Measurements from ENCODE around the gene KREMEN1. TPM values are rescaled to one million over a fixed set of nuclear protein-coding genes. Genes with fewer than 3 reads are reported as not detected.

The KREMEN1 gene
- polyA plus RNA-seq, 1 of the 3 experiments (the other 2 are of a cell fraction), result 10.0 TPM

- H3K9me2 ChIP-seq, result no peaks in the 10 kb centered on the region
- no peaks in the 10 kb centered on the region for H3F3A ChIP-seq (replicated peaks; ENCODE audit: insufficient read depth)
- no peak overlapping the region for H3K9ac ChIP-seq
- no peaks in the 10 kb centered on the region for H3K9me3 ChIP-seq
- no peak overlapping the region for H3K4me3 ChIP-seq (ENCODE audit: low read depth in 2 of 2, low read length in 1 of 2)
- DNase-seq, result no peak
- H3K27ac ChIP-seq (ENCODE audit: low read depth in 2 of 2, low read length in 1 of 2), result no peak overlapping the region
- CTCF ChIA-PET, result interaction anchor here (1.3 kb wide), 1 partner anchor 97 kb away, joined by 4 read pairs; no protein-coding TSS in a partner anchor
- H2AFZ ChIP-seq (ENCODE audit: low read depth), result no peak overlapping the region
- no peak overlapping the region for H3K4me2 ChIP-seq
- WGBS (ENCODE audit: low lambda C conversion rate), result 90% methylated on average over 10 of the region's 10 CpGs
- no peaks in the 10 kb centered on the region for H4K20me1 ChIP-seq (ENCODE audit: insufficient read depth)
- TF ChIP-seq FOSL2 (IDR thresholded peaks at IDR 0.05; ENCODE audit: borderline replicate concordance, low read depth), result no peak
- no peak for TF ChIP-seq RXRA (IDR thresholded peaks at IDR 0.05; ENCODE audit: borderline replicate concordance, low read depth)
- no peak for TF ChIP-seq EZH2phosphoT487 (IDR thresholded peaks at IDR 0.05; ENCODE audit: borderline replicate concordance, low read depth)
- TF ChIP-seq YY1 (IDR thresholded peaks at IDR 0.05; ENCODE audit: low read depth), result no peak
- TF ChIP-seq SMC3 (IDR thresholded peaks at IDR 0.05; ENCODE audit: low read depth, low read length), result no peak
- no peak for TF ChIP-seq EP300 (IDR thresholded peaks at IDR 0.05; ENCODE audit: borderline replicate concordance in 1 of 2, low read depth in 1 of 2, low read length in 1 of 2)
- no peak for TF ChIP-seq CTCF (IDR thresholded peaks at IDR 0.05)
- TF ChIP-seq POLR2AphosphoS5 (IDR thresholded peaks at IDR 0.05; ENCODE audit: low read depth, low read length), result no peak
- H3K4me1 ChIP-seq (ENCODE audit: control insufficient read depth in 1 of 2, insufficient read depth in 2 of 2, low read depth in 1 of 2, low read length in 1 of 2), result peaks cover 0 to 4% of the 10 kb centered on the region in 2 experiments; a peak in 2 of 4 replicates
- POLR2A ChIA-PET, result no interaction called here
- H3K36me3 ChIP-seq (replicated peaks in 1 of 2; ENCODE audit: control insufficient read depth in 1 of 2, insufficient read depth in 2 of 2, low read length in 1 of 2), result no peaks in the 10 kb centered on the region
- H3K27me3 ChIP-seq (ENCODE audit: insufficient read depth), result no peaks in the 10 kb centered on the region
- H3K79me2 ChIP-seq (ENCODE audit: insufficient read depth), result no peaks in the 10 kb centered on the region
Measured at GRCh38 chr22:29148826-29149225, 76.0 kb downstream of the KREMEN1 start.

GRCh38 chr22:29149841-29150555 is 77.2 kb downstream of the KREMEN1 start:
- H2AFZ ChIP-seq (ENCODE audit: low read depth), result no peak overlapping the region
- H3K27ac ChIP-seq (ENCODE audit: low read depth in 2 of 2, low read length in 1 of 2), result no peak overlapping the region
- no peaks in the 10 kb centered on the region for H3K79me2 ChIP-seq (ENCODE audit: insufficient read depth)
- H3K4me2 ChIP-seq, result no peak overlapping the region
- H3K9me2 ChIP-seq, result no peaks in the 10 kb centered on the region
- no peaks in the 10 kb centered on the region for H4K20me1 ChIP-seq (ENCODE audit: insufficient read depth)
- H3K36me3 ChIP-seq (replicated peaks in 1 of 2; ENCODE audit: control insufficient read depth in 1 of 2, insufficient read depth in 2 of 2, low read length in 1 of 2), result no peaks in the 10 kb centered on the region
- no peaks in the 10 kb centered on the region for H3K27me3 ChIP-seq (ENCODE audit: insufficient read depth)
- 95% methylated on average over 11 of the region's 16 CpGs for WGBS (ENCODE audit: low lambda C conversion rate)
- ChIA-PET CTCF (interaction anchor here (1.2 to 2.3 kb wide), 4 partner anchors 11 to 95 kb away, joined by 3 to 11 read pairs (median 6); no protein-coding TSS in a partner anchor), POLR2A (no interaction called here)
- H3K9ac ChIP-seq, result no peak overlapping the region
- no peaks in the 10 kb centered on the region for H3F3A ChIP-seq (replicated peaks; ENCODE audit: insufficient read depth)
- H3K9me3 ChIP-seq, result no peaks in the 10 kb centered on the region
- TF ChIP-seq TEAD4 (IDR thresholded peaks at IDR 0.05; ENCODE audit: borderline replicate concordance, insufficient read depth), result no peak
- TF ChIP-seq SMC3 (IDR thresholded peaks at IDR 0.05; ENCODE audit: low read depth, low read length), result no peak
- TF ChIP-seq FOXM1 (IDR thresholded peaks at IDR 0.05; ENCODE audit: low read depth), result no peak
- no peak for TF ChIP-seq GATA2 (CRISPR knock-in tag; IDR thresholded peaks at IDR 0.05)
- no peak for DNase-seq
- no peak overlapping the region for H3K4me3 ChIP-seq (ENCODE audit: low read depth in 2 of 2, low read length in 1 of 2)
- peaks cover 0 to 4% of the 10 kb centered on the region in 2 experiments; a peak in 2 of 4 replicates for H3K4me1 ChIP-seq (ENCODE audit: control insufficient read depth in 1 of 2, insufficient read depth in 2 of 2, low read depth in 1 of 2, low read length in 1 of 2)
